Nucleus accumbens (tissue), 56 donors: ENCODE measurements around the gene MYH10.
"Not testable (repeated sequence)": the region's sequence is repeated elsewhere in the genome, so short reads cannot be mapped to it uniquely, and the experiment has no call there.

Experiments
- DNase-seq, 56 donors: peaks; one replicate each; lab custom pipeline; 2025; lab: John Stamatoyannopoulos, UW

Gene MYH10

GRCh38 chr17:8558144-8558543 is 72.4 kb downstream of the MYH10 start:
- no peak for DNase-seq

DNA sequence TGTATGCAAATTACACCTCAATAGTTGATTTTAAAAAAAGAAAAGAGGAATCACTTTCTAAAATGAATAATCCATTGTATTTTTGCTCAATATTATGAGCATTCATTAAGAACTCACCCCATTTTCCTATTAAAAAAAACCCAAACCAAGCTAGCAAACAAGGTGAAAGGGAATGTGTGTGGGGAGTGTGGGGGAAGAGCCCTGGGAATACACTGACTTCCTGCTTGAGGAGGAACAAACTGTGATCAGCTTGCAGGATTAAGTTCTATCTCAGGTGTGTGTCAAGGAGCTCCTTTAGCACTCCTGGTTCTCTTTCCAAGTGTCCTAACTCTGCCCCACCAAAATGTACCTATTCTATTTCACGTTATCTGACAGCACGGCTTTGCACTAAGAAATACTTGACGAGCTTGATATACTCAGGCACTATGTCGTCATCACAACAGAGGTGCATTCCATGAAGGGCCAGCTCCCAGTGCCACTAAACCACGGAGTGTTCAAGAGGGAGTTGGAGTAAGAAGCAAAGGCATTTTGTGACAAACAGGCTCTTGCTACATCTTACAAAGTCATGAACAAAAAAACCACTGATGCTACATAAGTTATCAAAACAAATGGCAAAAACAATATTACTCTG is 73.2 kb downstream of the MYH10 start:
- peak in 5 of 56 donors; percentile 1 to 10 (median 3) for DNase-seq

GRCh38 chr17:8556074-8556473 is 74.5 kb downstream of the MYH10 start:
- DNase-seq = no peak

DNA sequence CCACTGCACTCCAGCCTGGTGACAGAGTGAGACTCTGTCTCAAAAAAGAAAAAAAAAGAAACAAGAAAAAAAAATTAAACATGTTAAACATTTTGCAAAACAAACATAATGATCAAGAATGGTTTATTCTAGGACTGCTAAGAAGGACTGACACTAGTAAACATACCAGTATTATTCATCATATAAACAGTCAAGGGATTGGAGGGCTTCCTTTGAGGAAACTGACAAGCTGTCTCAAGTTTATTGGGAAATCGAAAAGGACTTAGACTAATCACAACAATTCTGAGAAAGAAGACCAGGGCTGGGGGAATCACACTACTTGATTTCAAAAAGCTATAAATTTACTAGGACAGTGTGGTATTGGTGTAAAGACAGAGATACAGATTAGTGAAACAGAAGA is 75.5 kb downstream of the MYH10 start:
- DNase-seq = no peak

- no peak for DNase-seq
Measured at GRCh38 chr17:8552577-8553320, 77.8 kb downstream of the MYH10 start.

DNA sequence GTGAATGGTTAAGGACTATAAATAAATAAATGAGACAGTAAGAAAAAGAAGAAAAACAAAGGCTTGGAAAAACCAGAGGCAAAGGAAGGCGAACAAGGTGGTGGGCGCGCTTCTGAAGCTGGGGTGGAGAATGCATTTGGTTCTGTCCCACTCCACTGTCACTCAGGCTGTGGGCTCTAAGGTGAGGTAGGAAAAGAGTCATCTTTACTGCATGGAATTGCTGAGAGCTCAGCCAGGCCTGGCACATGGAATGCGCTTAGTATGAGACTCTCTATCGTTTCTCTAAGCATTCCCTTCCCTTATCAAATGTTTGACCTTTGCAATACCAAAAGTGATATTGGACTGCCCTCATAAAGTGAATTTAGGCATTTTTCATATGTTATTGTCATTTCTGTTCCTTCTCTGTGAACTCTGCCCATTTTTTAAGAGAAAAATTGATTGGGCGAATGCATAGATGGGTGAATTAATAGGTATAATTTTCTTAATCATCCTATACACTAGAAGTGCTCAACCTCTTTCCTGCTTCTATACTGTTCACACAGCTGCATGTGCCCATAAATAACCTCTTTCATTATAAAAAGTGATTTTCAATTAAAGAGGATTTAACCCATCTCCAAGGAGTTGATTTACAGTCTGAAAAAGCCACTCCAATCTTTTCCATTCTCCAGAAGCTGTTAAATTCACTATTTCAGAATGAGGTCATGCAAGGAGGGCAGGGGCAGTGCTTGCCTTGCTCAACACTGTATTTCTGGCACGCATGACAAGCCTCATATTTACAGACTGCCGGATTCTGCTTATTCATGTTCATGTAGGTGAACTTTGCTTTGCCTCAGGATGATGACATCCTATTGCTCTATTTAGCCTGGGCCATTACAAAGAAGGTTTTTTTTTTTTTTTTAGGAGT is 87.7 kb downstream of the MYH10 start:
- peak in 3 of 56 donors; percentile 4 to 24 (median 15) for DNase-seq

- DNase-seq = not testable (repeated sequence)
Measured at GRCh38 chr17:8539976-8540375, 90.5 kb downstream of the MYH10 start.

DNA sequence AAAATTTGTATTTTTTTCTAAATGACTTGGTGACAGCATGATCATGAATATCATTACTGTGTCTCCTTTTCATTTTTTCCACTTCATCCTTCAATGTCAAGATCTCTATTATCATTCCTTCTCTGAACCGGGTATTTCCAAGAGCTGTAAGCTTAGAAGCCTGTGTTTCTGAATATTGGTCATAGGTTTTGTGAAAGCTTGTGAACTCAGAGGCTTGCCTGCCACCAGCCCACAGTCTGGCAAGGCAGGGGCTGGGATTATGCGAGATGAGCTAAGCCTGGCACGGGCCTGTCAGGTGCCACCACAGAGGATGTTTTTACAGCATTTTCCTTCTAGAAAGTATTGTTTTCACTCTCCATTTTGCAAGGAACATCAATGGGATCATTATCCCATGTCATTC is 92.8 kb downstream of the MYH10 start:
- no peak for DNase-seq

DNA sequence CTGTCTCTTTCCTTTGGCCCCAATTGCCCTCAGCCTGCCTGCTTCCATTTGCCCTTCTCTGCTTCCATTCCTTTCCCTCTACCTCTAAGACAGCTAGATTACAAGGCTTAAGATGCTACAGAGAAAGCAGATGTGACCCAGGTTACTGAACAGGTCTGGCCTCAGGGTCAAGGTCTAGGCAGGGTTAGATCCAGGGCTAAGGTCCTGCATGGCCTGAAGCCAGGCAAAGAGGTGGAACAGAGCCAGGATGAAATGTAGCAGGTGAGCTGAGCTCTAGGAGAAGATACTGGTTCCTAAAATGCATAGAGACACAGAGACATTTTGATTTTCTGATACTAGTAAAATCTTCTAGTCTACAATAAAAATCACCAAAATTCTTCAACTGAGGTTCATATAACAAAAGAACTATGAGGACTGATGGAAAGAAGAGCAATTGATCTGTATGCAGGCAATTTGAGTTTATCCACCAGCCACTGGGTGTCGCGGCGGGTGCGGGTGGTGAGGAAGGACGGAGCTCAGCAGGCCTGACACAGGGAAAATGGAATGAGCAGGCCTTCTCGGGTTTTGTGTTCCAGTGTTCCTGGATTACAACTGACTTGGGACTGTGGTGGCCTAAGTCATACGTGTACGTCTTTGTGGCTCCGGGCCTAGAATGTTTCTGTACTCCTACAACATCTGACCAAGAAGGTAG is 95.9 kb downstream of the MYH10 start:
- no peak for DNase-seq

GRCh38 chr17:8532021-8532420 is 98.5 kb downstream of the MYH10 start:
- DNase-seq = no peak

DNA sequence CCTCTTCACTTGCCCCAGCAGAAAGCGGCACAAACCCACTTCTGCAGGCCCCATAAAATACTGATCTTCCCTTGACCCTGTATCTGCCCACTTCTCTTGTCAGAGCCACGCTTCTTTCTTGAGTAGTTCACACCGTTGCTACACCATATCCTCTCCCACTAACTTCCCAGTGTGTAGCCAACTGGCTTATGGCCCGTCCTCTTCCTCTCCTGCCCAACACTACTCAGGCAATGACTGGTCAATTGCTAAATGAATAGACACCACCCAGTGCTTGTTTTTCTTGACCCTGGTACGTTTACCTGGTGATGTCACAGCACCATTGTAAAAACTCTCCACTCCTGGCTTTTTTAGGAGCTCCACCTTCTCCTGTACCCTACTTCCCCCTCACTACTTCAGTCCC is 107.9 kb downstream of the MYH10 start:
- DNase-seq = no peak

DNA sequence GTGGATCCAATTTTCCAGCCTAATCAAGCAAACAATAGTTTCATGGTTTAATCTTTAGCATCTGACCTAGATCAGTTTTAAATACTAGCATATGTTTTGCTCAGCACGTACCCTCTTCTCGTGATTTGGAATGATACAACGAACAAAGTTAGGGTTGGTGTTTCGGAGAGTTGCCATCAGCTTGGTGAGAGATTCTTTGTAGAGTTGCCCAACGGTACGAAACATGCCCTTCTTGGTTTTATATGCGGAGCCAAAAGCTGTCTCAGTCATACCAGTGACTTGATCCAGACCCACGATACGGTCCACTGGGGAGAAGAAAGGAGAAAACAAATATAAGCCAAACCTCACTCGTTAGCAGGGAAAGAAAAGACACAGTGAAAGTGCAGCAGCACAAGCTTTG is 109.5 kb downstream of the MYH10 start:
- no peak for DNase-seq

GRCh38 chr17:8518850-8519249 is 111.7 kb downstream of the MYH10 start:
- no peak for DNase-seq

- DNase-seq = no peak
Measured at GRCh38 chr17:8518326-8518725, 112.2 kb downstream of the MYH10 start.

DNA sequence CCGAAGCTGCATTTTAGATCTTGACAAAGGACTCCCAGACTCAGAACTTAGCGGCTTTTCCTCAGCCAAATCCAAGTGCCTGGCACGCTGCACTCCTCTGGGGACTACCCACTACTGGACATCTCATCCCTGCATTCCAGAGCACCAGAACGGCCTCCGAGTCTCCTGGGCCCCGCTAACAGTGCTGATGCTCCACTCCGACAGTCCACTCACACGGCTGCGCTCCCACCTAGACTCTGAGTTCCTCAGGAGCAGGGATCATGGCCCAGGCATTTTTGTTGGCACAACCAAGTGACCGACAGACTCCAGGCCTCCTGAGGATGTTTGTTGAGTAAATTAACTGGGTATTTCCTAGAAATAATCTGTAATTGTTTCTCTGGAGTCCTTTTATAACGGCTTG is 115.7 kb downstream of the MYH10 start:
- no peak for DNase-seq

GRCh38 chr17:8506145-8506544 is 124.4 kb downstream of the MYH10 start:
- DNase-seq = peak in 1 of 56 donors; percentile 1

GRCh38 chr17:8504460-8505207 is 125.9 kb downstream of the MYH10 start:
- DNase-seq = no peak

- DNase-seq = no peak
Measured at GRCh38 chr17:8503807-8504206, 126.7 kb downstream of the MYH10 start.

- DNase-seq = no peak
Measured at GRCh38 chr17:8503368-8503767, 127.2 kb downstream of the MYH10 start.

- no peak for DNase-seq
Measured at GRCh38 chr17:8502126-8502525, 128.4 kb downstream of the MYH10 start.
